Transverse colon (tissue), 4 donors: ENCODE measurements around the gene PDXK. TPM values are rescaled to one million over a fixed set of nuclear protein-coding genes. Genes with fewer than 3 reads are reported as not detected.

Experiments used
- DNase-seq: peaks from one replicate; pipeline ENCODE4 v3.0.0-alpha.2; 2019
- H3K27ac ChIP-seq, 4 donors: fragments of 200-600 bp; sonication (generic); 2 replicates each; pipeline ENCODE4 v1.5.1; 2016 to 2018; ENCODE audit warnings: inconsistent platforms in 4 of 4
- H3K27me3 ChIP-seq: fragments of 200-600 bp; sonication (generic); 2 replicates; pipeline ENCODE4 v1.5.1; 2017; ENCODE audit warnings: inconsistent platforms
- H3K36me3 ChIP-seq, 4 donors: fragments of 200-600 bp; sonication (generic); 2 replicates each; pipeline ENCODE4 v1.5.1; 2017 to 2019; ENCODE audit warnings: inconsistent platforms in 4 of 4
- H3K4me1 ChIP-seq, 4 donors: fragments of 200-600 bp; sonication (generic); 2 replicates each; pipeline ENCODE4 v1.5.1; 2017 to 2020; ENCODE audit warnings: inconsistent platforms in 4 of 4
- H3K4me3 ChIP-seq, 4 donors: fragments of 200-600 bp; sonication (generic); 1 replicate in 1 of 4; 2 replicates in 3 of 4; pipeline versions ENCODE4 v1.5.1 to v1.6.1; 2017 to 2019; ENCODE audit warnings: inconsistent platforms in 4 of 4
- H3K9me3 ChIP-seq, 2 donors: fragments of 200-600 bp; sonication (generic); 2 replicates each; pipeline ENCODE4 v1.5.1; 2017 to 2019; ENCODE audit warnings: inconsistent platforms in 2 of 2
- CTCF ChIP-seq, 5 experiments: fragments of 200-600 bp in 3 of 5; fragments of 450-650 bp in 2 of 5; sonication (generic) in 3 of 5; IDR thresholded peaks; 1 replicate in 2 of 5; 2 replicates in 3 of 5; pipeline ENCODE4 v1.5.1; 2016 to 2017; ENCODE audit warnings: antibody characterized with exemption in 5 of 5, inconsistent platforms in 3 of 5, mild to moderate bottlenecking in 2 of 5, moderate library complexity in 1 of 5
- EP300 ChIP-seq: sonication (generic); formaldehyde crosslinking; IDR thresholded peaks from one replicate; pipeline ENCODE4 v1.6.1; 2017; ENCODE audit warnings: antibody characterized with exemption, low read depth
- POLR2A ChIP-seq: fragments of 450-650 bp; IDR thresholded peaks from one replicate; pipeline ENCODE4 v1.6.1; 2016; ENCODE audit warnings: antibody characterized with exemption, mild to moderate bottlenecking, moderate library complexity
- POLR2AphosphoS5 ChIP-seq, 3 donors: sonication (generic); formaldehyde crosslinking; IDR thresholded peaks; one replicate each; pipeline ENCODE4 v1.6.1; 2016; ENCODE audit warnings: antibody characterized with exemption in 3 of 3
- WGBS, 2 donors: methylation state at CpG; one replicate each; pipeline ENCODE4 v1.1.5; 2018; ENCODE audit warnings: low coverage in 1 of 2; 5-methylcytosine and 5-hydroxymethylcytosine counted together
- in situ Hi-C, 4 donors: fragments of 200-750 bp; cut with MboI; loops; one replicate each; pipeline versions ENCODE4 v1.15.0 to v1.15.1; 2017; ENCODE audit warnings: low sequenced_read_pairs in 3 of 4, low pct_ligation_motif_present in 1 of 4, low pct_unique_long_range_greater_than_20kb in 1 of 4
- intact Hi-C: fragments of 100-400 bp; cut with DNase I; formaldehyde crosslinking; loops from one replicate; pipeline ENCODE4 v1.15.1; 2023; ENCODE audit warnings: low total_unique reads
- total RNA-seq, 4 donors: library from RNA; depleted of rRNA; stranded (reverse); fragments of >200 nt; gene quantifications; one replicate each; pipeline ENCODE4 v1.1.0, GENCODE V29; 2016

PDXK gene
- total RNA-seq, 4 donors from 2014 or later, result 85.8 to 117 (median 103) TPM

DNA sequence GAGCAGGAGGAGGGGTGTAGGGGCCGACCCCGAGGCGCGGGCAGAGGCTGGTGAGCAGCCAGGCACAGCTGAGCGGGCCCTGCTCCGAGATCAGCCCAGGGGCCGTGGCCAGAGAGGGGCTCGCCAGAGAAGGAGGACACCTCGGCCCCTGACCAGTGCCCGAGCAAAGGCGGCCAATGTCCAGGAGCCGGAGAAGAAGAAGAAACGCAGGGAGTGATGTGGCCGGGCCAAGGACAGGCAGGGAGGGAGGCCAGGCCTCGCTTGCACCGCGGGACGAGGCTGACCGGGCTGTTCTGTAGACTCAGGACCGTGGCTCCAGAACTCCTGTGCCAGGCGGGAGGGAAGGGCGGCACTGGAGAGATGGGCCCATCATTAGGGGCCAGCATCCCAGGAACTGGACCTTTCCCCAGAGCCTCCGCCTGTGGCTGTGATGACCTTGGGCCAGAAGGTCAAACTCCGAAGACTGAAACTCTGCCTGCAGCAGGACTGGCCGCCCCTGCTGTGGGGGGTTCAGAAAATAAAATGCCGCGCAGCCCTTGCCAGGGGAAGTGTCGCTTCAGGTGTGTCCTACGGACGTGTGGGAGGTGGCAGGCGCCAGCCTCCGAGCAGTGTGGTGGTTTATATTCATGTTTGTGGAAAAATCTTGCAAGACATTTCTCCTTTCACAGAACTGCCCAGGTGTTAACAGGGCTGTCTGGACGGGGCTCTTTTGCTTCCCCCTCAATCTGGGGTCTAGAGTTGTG, 84.8 kb downstream of the PDXK start:
- no peaks in the 10 kb centered on the region for H3K27me3 ChIP-seq
- no peak overlapping the region for H3K27ac ChIP-seq
- peaks cover 0 to 18% (median under 1%) of the 10 kb centered on the region in 4 donors for H3K36me3 ChIP-seq
- intact Hi-C loops, result no loop called here
- H3K4me1 ChIP-seq, result no peaks in the 10 kb centered on the region
- H3K9me3 ChIP-seq, result no peaks in the 10 kb centered on the region
- 88 to 91% methylated on average over 10 to 33 of the region's 33 CpGs for WGBS, 2 donors
- TF ChIP-seq EP300, result no peak
- TF ChIP-seq CTCF (IDR thresholded peaks at IDR 0.05), result no peak
- no peak for TF ChIP-seq POLR2AphosphoS5 (IDR thresholded peaks at IDR 0.05)
- no peak overlapping the region for H3K4me3 ChIP-seq
- no peak for DNase-seq
- in situ Hi-C loops, result loop anchor here in 2 of 4 donors (25.0 kb wide), 2 partner anchors 134 to 184 kb away; no protein-coding TSS in a partner anchor

GRCh38 chr21:43805275-43805800, 86.4 kb downstream of the PDXK start:
- peak overlapping the region in 2 of 4 donors; percentile 40 to 51 for H3K27ac ChIP-seq
- in situ Hi-C loops (loop anchor here in 2 of 4 donors (25.0 kb wide), 2 partner anchors 132 to 182 kb away; no protein-coding TSS in a partner anchor), intact Hi-C loops (no loop called here)

GRCh38 chr21:43806017-43806710, 87.2 kb downstream of the PDXK start:
- no peaks in the 10 kb centered on the region for H3K27me3 ChIP-seq
- H3K27ac ChIP-seq, result no peak overlapping the region
- TF ChIP-seq POLR2AphosphoS5 (IDR thresholded peaks at IDR 0.05), result no peak
- no peak for TF ChIP-seq EP300
- no peak for TF ChIP-seq CTCF (IDR thresholded peaks at IDR 0.05)
- TF ChIP-seq POLR2A, result no peak
- H3K4me1 ChIP-seq, result peaks cover 7 to 8% (median 8%) of the 10 kb centered on the region in 4 donors
- H3K4me3 ChIP-seq, result no peak overlapping the region
- H3K9me3 ChIP-seq, result no peaks in the 10 kb centered on the region
- intact Hi-C loops (no loop called here), in situ Hi-C loops (loop anchor here in 2 of 4 donors (25.0 kb wide), 2 partner anchors 131 to 181 kb away; no protein-coding TSS in a partner anchor)
- no peak for DNase-seq
- 85 to 93% methylated on average over 3 to 21 of the region's 21 CpGs for WGBS, 2 donors
- peaks cover 0 to 2% (median 0%) of the 10 kb centered on the region in 4 donors for H3K36me3 ChIP-seq

More at GRCh38 chr21:43805275-43805800, 86.4 kb downstream of the PDXK start:
- Histone ChIP-seq H3K4me3 (no peak overlapping the region), H3K4me1 (peaks cover 0 to under 1% (median 0%) of the 10 kb centered on the region in 4 donors), H3K9me3 (no peaks in the 10 kb centered on the region), H3K27me3 (no peaks in the 10 kb centered on the region), H3K36me3 (peaks cover 0 to 10% (median 0%) of the 10 kb centered on the region in 4 donors)
- WGBS, 2 donors, result 76 to 79% methylated on average over 10 to 14 of the region's 14 CpGs
- TF ChIP-seq POLR2A, result no peak
- no peak for TF ChIP-seq EP300
- no peak for TF ChIP-seq CTCF (IDR thresholded peaks at IDR 0.05)
- DNase-seq, result peak; percentile 52

GRCh38 chr21:43808367-43808766, 89.4 kb downstream of the PDXK start:
- Histone ChIP-seq H3K27ac (no peak overlapping the region), H3K4me1 (peaks cover 7 to 28% (median 23%) of the 10 kb centered on the region in 4 donors), H3K4me3 (no peak overlapping the region), H3K27me3 (no peaks in the 10 kb centered on the region), H3K9me3 (no peaks in the 10 kb centered on the region), H3K36me3 (no peaks in the 10 kb centered on the region)
- intact Hi-C loops (no loop called here), in situ Hi-C loops (loop anchor here in 2 of 4 donors (25.0 kb wide), 2 partner anchors 129 to 179 kb away; no protein-coding TSS in a partner anchor)
- WGBS, 2 donors, result 83% methylated on average over 18 of the region's 18 CpGs; no CpG with 5 or more reads in 1 of the 2 donors
- TF ChIP-seq POLR2AphosphoS5 (IDR thresholded peaks at IDR 0.05) (no peak), POLR2A (no peak), EP300 (no peak), CTCF (IDR thresholded peaks at IDR 0.05) (no peak)
- DNase-seq, result no peak
